ENCODE measurements around the gene FAM117A. TPM values are rescaled to one million over a fixed set of nuclear protein-coding genes. Genes with fewer than 3 reads are reported as not detected.

The FAM117A gene
- total RNA-seq, 1 experiment from 2014 or later: 26.2 TPM

DNA sequence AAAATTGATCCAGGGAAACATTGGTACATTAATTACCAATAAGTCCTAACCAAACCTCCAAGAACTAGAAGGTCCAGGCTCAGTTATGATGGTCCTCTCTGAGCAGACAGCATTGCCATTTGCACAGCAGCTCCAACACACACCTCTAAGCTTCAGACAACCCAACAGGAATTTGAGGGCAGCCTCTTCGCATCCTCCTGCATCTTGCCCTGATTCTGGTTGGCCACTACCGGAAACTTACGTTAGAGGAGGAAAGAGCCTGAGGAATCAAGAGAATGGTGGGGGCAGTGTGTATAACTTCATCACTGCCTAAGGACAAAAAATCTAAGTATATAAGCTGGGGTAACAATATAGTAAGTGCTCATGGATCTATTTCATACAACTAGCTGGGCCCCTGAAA lies 15.7 kb downstream of the FAM117A start:
- POLR2A ChIA-PET: no interaction called here
- Mint-ChIP-seq H3K4me1 (peaks cover 21% of the 10 kb centered on the region), H3K9me3 (no peaks in the 10 kb centered on the region), H3K4me3 (no peak overlapping the region), H3K27ac (no peak overlapping the region), H3K27me3 (ENCODE audit: low read depth) (no peaks in the 10 kb centered on the region), H3K36me3 (no peaks in the 10 kb centered on the region)
- CTCF ChIA-PET: interaction anchor here (2.0 kb wide), 1 partner anchor 40 kb away, joined by 7 read pairs; the partner anchor contains the start of gene SLC35B1
- no peak for TF ChIP-seq TCF7 (CRISPR knock-in tag; IDR thresholded peaks at IDR 0.05; ENCODE audit: low read depth)
- TF ChIP-seq SMAD4 (CRISPR knock-in tag; IDR thresholded peaks at IDR 0.05): no peak
- TF ChIP-seq, protein P1, sequence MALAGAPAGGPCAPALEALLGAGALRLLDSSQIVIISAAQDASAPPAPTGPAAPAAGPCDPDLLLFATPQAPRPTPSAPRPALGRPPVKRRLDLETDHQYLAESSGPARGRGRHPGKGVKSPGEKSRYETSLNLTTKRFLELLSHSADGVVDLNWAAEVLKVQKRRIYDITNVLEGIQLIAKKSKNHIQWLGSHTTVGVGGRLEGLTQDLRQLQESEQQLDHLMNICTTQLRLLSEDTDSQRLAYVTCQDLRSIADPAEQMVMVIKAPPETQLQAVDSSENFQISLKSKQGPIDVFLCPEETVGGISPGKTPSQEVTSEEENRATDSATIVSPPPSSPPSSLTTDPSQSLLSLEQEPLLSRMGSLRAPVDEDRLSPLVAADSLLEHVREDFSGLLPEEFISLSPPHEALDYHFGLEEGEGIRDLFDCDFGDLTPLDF (CRISPR knock-in tag; IDR thresholded peaks at IDR 0.05): no peak
- TF ChIP-seq, protein P2, sequence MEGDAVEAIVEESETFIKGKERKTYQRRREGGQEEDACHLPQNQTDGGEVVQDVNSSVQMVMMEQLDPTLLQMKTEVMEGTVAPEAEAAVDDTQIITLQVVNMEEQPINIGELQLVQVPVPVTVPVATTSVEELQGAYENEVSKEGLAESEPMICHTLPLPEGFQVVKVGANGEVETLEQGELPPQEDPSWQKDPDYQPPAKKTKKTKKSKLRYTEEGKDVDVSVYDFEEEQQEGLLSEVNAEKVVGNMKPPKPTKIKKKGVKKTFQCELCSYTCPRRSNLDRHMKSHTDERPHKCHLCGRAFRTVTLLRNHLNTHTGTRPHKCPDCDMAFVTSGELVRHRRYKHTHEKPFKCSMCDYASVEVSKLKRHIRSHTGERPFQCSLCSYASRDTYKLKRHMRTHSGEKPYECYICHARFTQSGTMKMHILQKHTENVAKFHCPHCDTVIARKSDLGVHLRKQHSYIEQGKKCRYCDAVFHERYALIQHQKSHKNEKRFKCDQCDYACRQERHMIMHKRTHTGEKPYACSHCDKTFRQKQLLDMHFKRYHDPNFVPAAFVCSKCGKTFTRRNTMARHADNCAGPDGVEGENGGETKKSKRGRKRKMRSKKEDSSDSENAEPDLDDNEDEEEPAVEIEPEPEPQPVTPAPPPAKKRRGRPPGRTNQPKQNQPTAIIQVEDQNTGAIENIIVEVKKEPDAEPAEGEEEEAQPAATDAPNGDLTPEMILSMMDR (IDR thresholded peaks at IDR 0.05): no peak
- no peak for TF ChIP-seq TEAD1 (CRISPR knock-in tag; IDR thresholded peaks at IDR 0.05)
- no peak for TF ChIP-seq FOXJ3 (CRISPR knock-in tag; IDR thresholded peaks at IDR 0.05; ENCODE audit: borderline replicate concordance)
- TF ChIP-seq, protein P3, sequence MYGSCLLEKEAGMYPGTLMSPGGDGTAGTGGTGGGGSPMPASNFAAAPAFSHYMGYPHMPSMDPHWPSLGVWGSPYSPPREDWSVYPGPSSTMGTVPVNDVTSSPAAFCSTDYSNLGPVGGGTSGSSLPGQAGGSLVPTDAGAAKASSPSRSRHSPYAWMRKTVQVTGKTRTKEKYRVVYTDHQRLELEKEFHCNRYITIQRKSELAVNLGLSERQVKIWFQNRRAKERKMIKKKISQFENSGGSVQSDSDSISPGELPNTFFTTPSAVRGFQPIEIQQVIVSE (CRISPR knock-in tag; IDR thresholded peaks at IDR 0.05; ENCODE audit: borderline replicate concordance): no peak
- no peak for TF ChIP-seq ZNF671 (CRISPR knock-in tag; IDR thresholded peaks at IDR 0.05)
- no peak for TF ChIP-seq JAZF1 (CRISPR knock-in tag; IDR thresholded peaks at IDR 0.05)
- TF ChIP-seq, protein P4, sequence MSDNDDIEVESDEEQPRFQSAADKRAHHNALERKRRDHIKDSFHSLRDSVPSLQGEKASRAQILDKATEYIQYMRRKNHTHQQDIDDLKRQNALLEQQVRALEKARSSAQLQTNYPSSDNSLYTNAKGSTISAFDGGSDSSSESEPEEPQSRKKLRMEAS (CRISPR knock-in tag; IDR thresholded peaks at IDR 0.05): no peak
- no peak for TF ChIP-seq TEAD4 (CRISPR knock-in tag; IDR thresholded peaks at IDR 0.05)
- TF ChIP-seq, protein P5, sequence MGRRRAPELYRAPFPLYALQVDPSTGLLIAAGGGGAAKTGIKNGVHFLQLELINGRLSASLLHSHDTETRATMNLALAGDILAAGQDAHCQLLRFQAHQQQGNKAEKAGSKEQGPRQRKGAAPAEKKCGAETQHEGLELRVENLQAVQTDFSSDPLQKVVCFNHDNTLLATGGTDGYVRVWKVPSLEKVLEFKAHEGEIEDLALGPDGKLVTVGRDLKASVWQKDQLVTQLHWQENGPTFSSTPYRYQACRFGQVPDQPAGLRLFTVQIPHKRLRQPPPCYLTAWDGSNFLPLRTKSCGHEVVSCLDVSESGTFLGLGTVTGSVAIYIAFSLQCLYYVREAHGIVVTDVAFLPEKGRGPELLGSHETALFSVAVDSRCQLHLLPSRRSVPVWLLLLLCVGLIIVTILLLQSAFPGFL (CRISPR knock-in tag; IDR thresholded peaks at IDR 0.05; ENCODE audit: borderline replicate concordance): no peak
- TF ChIP-seq, protein P6, sequence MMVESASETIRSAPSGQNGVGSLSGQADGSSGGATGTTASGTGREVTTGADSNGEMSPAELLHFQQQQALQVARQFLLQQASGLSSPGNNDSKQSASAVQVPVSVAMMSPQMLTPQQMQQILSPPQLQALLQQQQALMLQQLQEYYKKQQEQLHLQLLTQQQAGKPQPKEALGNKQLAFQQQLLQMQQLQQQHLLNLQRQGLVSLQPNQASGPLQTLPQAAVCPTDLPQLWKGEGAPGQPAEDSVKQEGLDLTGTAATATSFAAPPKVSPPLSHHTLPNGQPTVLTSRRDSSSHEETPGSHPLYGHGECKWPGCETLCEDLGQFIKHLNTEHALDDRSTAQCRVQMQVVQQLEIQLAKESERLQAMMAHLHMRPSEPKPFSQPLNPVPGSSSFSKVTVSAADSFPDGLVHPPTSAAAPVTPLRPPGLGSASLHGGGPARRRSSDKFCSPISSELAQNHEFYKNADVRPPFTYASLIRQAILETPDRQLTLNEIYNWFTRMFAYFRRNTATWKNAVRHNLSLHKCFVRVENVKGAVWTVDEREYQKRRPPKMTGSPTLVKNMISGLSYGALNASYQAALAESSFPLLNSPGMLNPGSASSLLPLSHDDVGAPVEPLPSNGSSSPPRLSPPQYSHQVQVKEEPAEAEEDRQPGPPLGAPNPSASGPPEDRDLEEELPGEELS (CRISPR knock-in tag; IDR thresholded peaks at IDR 0.05): no peak
- no peak for TF ChIP-seq KAT7 (CRISPR knock-in tag; IDR thresholded peaks at IDR 0.05; ENCODE audit: borderline replicate concordance)
- TF ChIP-seq ZNF396 (CRISPR knock-in tag; IDR thresholded peaks at IDR 0.05; ENCODE audit: borderline replicate concordance): no peak
- ATAC-seq: no peak
- DNase-seq (ENCODE audit: low spot score): no peak

DNA sequence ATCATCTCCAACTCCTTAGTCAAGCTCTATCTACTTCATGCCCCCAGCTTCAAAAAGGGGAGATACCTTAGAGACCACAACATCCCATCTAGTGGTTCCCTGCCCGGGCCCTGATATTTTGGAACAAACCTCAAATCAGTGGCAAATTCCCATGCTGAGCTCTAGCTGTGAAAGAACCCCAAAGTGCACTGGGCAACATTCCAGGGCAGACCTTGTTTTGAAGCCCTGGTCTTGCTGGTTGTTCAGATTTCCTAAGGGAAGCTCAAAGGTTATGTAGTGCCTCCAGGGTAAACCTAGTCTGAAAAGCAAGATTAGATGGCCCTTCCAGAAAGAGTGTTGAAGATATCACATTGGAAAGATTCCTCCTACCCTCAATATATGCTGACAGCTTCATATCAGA lies 16.3 kb downstream of the FAM117A start:
- Mint-ChIP-seq H3K27ac (peak overlapping the region; percentile 33), H3K36me3 (no peaks in the 10 kb centered on the region), H3K4me1 (peaks cover 21% of the 10 kb centered on the region), H3K4me3 (no peak overlapping the region), H3K27me3 (ENCODE audit: low read depth) (no peaks in the 10 kb centered on the region), H3K9me3 (no peaks in the 10 kb centered on the region)
- no peak for ATAC-seq
- no peak for DNase-seq (ENCODE audit: low spot score)
- POLR2A ChIA-PET: no interaction called here
- CTCF ChIA-PET: interaction anchor here (1.2 to 2.0 kb wide), 2 partner anchors 40 to 104 kb away, joined by 4 to 7 read pairs; partner anchors contain the start of gene SLC35B1
- TF ChIP-seq, protein P5 (CRISPR knock-in tag; IDR thresholded peaks at IDR 0.05; ENCODE audit: borderline replicate concordance): no peak
- TF ChIP-seq ZNF121 (CRISPR knock-in tag; IDR thresholded peaks at IDR 0.05) (no peak), ZNF396 (CRISPR knock-in tag; IDR thresholded peaks at IDR 0.05; ENCODE audit: borderline replicate concordance) (no peak), ZNF263 (CRISPR knock-in tag; IDR thresholded peaks at IDR 0.05; ENCODE audit: low read depth) (no peak), CREM (CRISPR knock-in tag; IDR thresholded peaks at IDR 0.05) (no peak), NFYB (CRISPR knock-in tag; conservative IDR thresholded peaks at IDR 0.05; ENCODE audit: low read depth) (no peak)
- TF ChIP-seq, protein P7, sequence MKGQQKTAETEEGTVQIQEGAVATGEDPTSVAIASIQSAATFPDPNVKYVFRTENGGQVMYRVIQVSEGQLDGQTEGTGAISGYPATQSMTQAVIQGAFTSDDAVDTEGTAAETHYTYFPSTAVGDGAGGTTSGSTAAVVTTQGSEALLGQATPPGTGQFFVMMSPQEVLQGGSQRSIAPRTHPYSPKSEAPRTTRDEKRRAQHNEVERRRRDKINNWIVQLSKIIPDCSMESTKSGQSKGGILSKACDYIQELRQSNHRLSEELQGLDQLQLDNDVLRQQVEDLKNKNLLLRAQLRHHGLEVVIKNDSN (CRISPR knock-in tag; IDR thresholded peaks at IDR 0.05): no peak
- TF ChIP-seq, protein P8, sequence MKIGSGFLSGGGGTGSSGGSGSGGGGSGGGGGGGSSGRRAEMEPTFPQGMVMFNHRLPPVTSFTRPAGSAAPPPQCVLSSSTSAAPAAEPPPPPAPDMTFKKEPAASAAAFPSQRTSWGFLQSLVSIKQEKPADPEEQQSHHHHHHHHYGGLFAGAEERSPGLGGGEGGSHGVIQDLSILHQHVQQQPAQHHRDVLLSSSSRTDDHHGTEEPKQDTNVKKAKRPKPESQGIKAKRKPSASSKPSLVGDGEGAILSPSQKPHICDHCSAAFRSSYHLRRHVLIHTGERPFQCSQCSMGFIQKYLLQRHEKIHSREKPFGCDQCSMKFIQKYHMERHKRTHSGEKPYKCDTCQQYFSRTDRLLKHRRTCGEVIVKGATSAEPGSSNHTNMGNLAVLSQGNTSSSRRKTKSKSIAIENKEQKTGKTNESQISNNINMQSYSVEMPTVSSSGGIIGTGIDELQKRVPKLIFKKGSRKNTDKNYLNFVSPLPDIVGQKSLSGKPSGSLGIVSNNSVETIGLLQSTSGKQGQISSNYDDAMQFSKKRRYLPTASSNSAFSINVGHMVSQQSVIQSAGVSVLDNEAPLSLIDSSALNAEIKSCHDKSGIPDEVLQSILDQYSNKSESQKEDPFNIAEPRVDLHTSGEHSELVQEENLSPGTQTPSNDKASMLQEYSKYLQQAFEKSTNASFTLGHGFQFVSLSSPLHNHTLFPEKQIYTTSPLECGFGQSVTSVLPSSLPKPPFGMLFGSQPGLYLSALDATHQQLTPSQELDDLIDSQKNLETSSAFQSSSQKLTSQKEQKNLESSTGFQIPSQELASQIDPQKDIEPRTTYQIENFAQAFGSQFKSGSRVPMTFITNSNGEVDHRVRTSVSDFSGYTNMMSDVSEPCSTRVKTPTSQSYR (CRISPR knock-in tag; IDR thresholded peaks at IDR 0.05): no peak
